Astrocyte (in vitro differentiated cells and primary cell): ENCODE measurements around the gene LRP10. TPM values are rescaled to one million over a fixed set of nuclear protein-coding genes. Genes with fewer than 3 reads are reported as not detected.

Experiments used
- DNase-seq: peaks from one replicate; pipeline ENCODE4 v3.0.0-alpha.2; 2010; ENCODE audit warnings: low read depth
- FAIRE-seq: peaks from 2 replicates; lab custom pipeline; 2011; peaks lifted over from hg19 to GRCh38; lab: Jason Lieb, UNC
- H2AFZ ChIP-seq: 2 replicates; pipeline ENCODE4 v1.6.0; 2012; ENCODE audit warnings: low read depth, low read length, inconsistent platforms
- H3K27ac ChIP-seq: 2 replicates; pipeline ENCODE4 v1.5.1; 2011; ENCODE audit warnings: low read depth, low read length, inconsistent platforms
- H3K27me3 ChIP-seq: 2 replicates; pipeline ENCODE4 v1.6.0; 2011; ENCODE audit warnings: low read length, inconsistent platforms; ENCODE audit not compliant: insufficient read depth
- H3K36me3 ChIP-seq: 2 replicates; pipeline ENCODE4 v1.5.1; 2011; ENCODE audit warnings: low read length, inconsistent platforms; ENCODE audit not compliant: insufficient read depth
- H3K4me1 ChIP-seq: 2 replicates; pipeline ENCODE4 v1.5.1; 2011; ENCODE audit warnings: low read length, inconsistent platforms; ENCODE audit not compliant: insufficient read depth
- H3K4me2 ChIP-seq: 2 replicates; pipeline ENCODE4 v1.6.0; 2012; ENCODE audit warnings: low read length, inconsistent platforms
- H3K4me3 ChIP-seq: 2 replicates; pipeline ENCODE4 v1.5.1; 2011; ENCODE audit warnings: low read depth, mild to moderate bottlenecking, low read length, inconsistent platforms; ENCODE audit not compliant: insufficient read depth
- H3K79me2 ChIP-seq: 2 replicates; pipeline ENCODE4 v1.6.0; 2012; ENCODE audit warnings: mild to moderate bottlenecking, low read length, inconsistent platforms; ENCODE audit not compliant: insufficient read depth
- H3K9ac ChIP-seq: 2 replicates; pipeline ENCODE4 v1.6.0; 2012; ENCODE audit warnings: mild to moderate bottlenecking, low read length, inconsistent platforms
- H3K9me3 ChIP-seq: 2 replicates; pipeline ENCODE4 v1.5.1; 2012; ENCODE audit warnings: low read depth, mild to moderate bottlenecking, low read length, inconsistent platforms; ENCODE audit not compliant: insufficient read depth
- H4K20me1 ChIP-seq: 2 replicates; pipeline ENCODE4 v1.6.0; 2012; ENCODE audit warnings: low read length, inconsistent platforms; ENCODE audit not compliant: insufficient read depth
- H3K27ac Mint-ChIP-seq: one replicate; pipeline ENCODE4 v1.8.0; 2021; ENCODE audit warnings: mild to moderate bottlenecking, mixed read lengths; ENCODE audit not compliant: unreplicated experiment
- H3K27me3 Mint-ChIP-seq: one replicate; pipeline ENCODE4 v1.8.0; 2021; ENCODE audit warnings: low read depth, mixed read lengths; ENCODE audit not compliant: unreplicated experiment
- H3K36me3 Mint-ChIP-seq: one replicate; pipeline ENCODE4 v1.8.0; 2021; ENCODE audit warnings: low read depth, mixed read lengths; ENCODE audit not compliant: unreplicated experiment
- H3K4me1 Mint-ChIP-seq: one replicate; pipeline ENCODE4 v1.8.0; 2021; ENCODE audit warnings: low read depth, mixed read lengths; ENCODE audit not compliant: unreplicated experiment
- H3K4me3 Mint-ChIP-seq: one replicate; pipeline ENCODE4 v1.8.0; 2021; ENCODE audit warnings: mild to moderate bottlenecking, moderate library complexity, mixed read lengths; ENCODE audit not compliant: unreplicated experiment
- H3K9me3 Mint-ChIP-seq: one replicate; pipeline ENCODE4 v1.8.0; 2021; ENCODE audit warnings: mild to moderate bottlenecking, mixed read lengths; ENCODE audit not compliant: unreplicated experiment
- EZH2 ChIP-seq: IDR thresholded peaks from 2 replicates; pipeline ENCODE4 v1.6.1; 2012; ENCODE audit warnings: mild to moderate bottlenecking, low read length, inconsistent platforms; ENCODE audit not compliant: insufficient read depth
- total RNA-seq: library from RNA; stranded (reverse); gene quantifications from 2 replicates; pipeline ENCODE4 v1.2.1, GENCODE V29; 2021
- TF ChIP-seq, protein P1 (sequence below): IDR thresholded peaks from 2 replicates; pipeline ENCODE4 v1.5.1; 2011; ENCODE audit warnings: low read depth, mild to moderate bottlenecking, inconsistent platforms, low read length, moderate library complexity; ENCODE audit not compliant: insufficient read depth

LRP10 gene
- total RNA-seq, 1 donor from 2014 or later = 142 TPM

GRCh38 chr14:22842211-22843122 is 29.1 kb upstream of the LRP10 start:
- TF ChIP-seq, protein P1, sequence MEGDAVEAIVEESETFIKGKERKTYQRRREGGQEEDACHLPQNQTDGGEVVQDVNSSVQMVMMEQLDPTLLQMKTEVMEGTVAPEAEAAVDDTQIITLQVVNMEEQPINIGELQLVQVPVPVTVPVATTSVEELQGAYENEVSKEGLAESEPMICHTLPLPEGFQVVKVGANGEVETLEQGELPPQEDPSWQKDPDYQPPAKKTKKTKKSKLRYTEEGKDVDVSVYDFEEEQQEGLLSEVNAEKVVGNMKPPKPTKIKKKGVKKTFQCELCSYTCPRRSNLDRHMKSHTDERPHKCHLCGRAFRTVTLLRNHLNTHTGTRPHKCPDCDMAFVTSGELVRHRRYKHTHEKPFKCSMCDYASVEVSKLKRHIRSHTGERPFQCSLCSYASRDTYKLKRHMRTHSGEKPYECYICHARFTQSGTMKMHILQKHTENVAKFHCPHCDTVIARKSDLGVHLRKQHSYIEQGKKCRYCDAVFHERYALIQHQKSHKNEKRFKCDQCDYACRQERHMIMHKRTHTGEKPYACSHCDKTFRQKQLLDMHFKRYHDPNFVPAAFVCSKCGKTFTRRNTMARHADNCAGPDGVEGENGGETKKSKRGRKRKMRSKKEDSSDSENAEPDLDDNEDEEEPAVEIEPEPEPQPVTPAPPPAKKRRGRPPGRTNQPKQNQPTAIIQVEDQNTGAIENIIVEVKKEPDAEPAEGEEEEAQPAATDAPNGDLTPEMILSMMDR = no peak
- TF ChIP-seq EZH2 = no peak
- Histone ChIP-seq H3K79me2 (peaks cover 86% of the 10 kb centered on the region), H3K9ac (peak overlapping the region; percentile 41), H3K36me3 (peaks cover 57% of the 10 kb centered on the region), H3K27ac (no peak overlapping the region), H3K9me3 (no peaks in the 10 kb centered on the region), H3K4me2 (no peak overlapping the region), H3K4me3 (no peak overlapping the region), H4K20me1 (peaks cover 74% of the 10 kb centered on the region), H3K4me1 (peaks cover 31% of the 10 kb centered on the region), H2AFZ (no peak overlapping the region), H3K27me3 (no peaks in the 10 kb centered on the region)
- H3K9me3 Mint-ChIP-seq = peaks cover 4% of the 10 kb centered on the region
- no peak for DNase-seq
- FAIRE-seq = no peak
- H3K4me1 Mint-ChIP-seq = peaks cover 23% of the 10 kb centered on the region
- H3K27ac Mint-ChIP-seq = peak overlapping the region; percentile 66
- no peak overlapping the region for H3K4me3 Mint-ChIP-seq
- H3K36me3 Mint-ChIP-seq = peaks cover 28% of the 10 kb centered on the region
- no peaks in the 10 kb centered on the region for H3K27me3 Mint-ChIP-seq

GRCh38 chr14:22843123-22843925 is 28.2 kb upstream of the LRP10 start:
- H3K9me3 Mint-ChIP-seq = peaks cover 4% of the 10 kb centered on the region
- peak overlapping the region; percentile 41 for H3K9ac ChIP-seq
- no peak overlapping the region for H3K27ac ChIP-seq
- peaks cover 30% of the 10 kb centered on the region for H3K4me1 Mint-ChIP-seq
- H3K36me3 Mint-ChIP-seq = peaks cover 25% of the 10 kb centered on the region
- TF ChIP-seq, protein P1 = no peak
- TF ChIP-seq EZH2 = no peak
- H3K79me2 ChIP-seq = peaks cover 77% of the 10 kb centered on the region
- no peak for DNase-seq
- H2AFZ ChIP-seq = no peak overlapping the region
- no peak overlapping the region for H3K4me3 Mint-ChIP-seq
- peaks cover 39% of the 10 kb centered on the region for H3K4me1 ChIP-seq
- no peaks in the 10 kb centered on the region for H3K9me3 ChIP-seq
- no peak overlapping the region for H3K4me3 ChIP-seq
- H3K27me3 Mint-ChIP-seq = no peaks in the 10 kb centered on the region
- no peak for FAIRE-seq
- no peaks in the 10 kb centered on the region for H3K27me3 ChIP-seq
- peak overlapping the region; percentile 58 for H3K27ac Mint-ChIP-seq
- H3K4me2 ChIP-seq = no peak overlapping the region
- peaks cover 57% of the 10 kb centered on the region for H3K36me3 ChIP-seq
- peaks cover 71% of the 10 kb centered on the region for H4K20me1 ChIP-seq
